CD8-positive, alpha-beta memory T cell (primary cell): Measurements from ENCODE around the gene CAB39L. TPM values are rescaled to one million over a fixed set of nuclear protein-coding genes. Genes with fewer than 3 reads are reported as not detected.

Source experiments
- CTCF ChIA-PET: fragments of 350-600 bp; sonication (Branson Sonifier 250); formaldehyde crosslinking; loops from one replicate; lab custom pipeline; 2021; ENCODE audit warnings: antibody characterized with exemption; lab: Charles Lee
- POLR2A ChIA-PET: fragments of 350-600 bp; sonication (Branson Sonifier 250); formaldehyde crosslinking; loops from one replicate; lab custom pipeline; 2021; ENCODE audit warnings: antibody characterized with exemption; lab: Charles Lee
- DNase-seq, 5 donors: peaks; one replicate each; pipeline versions ENCODE4 v3.0.0 to v3.0.0-alpha.2; 2020 to 2022; ENCODE audit warnings: mixed read lengths in 1 of 5
- H3K27ac ChIP-seq: one replicate; pipeline ENCODE4 v1.7.0; 2013; ENCODE audit warnings: low read depth, mild to moderate bottlenecking, low read length, moderate library complexity
- H3K27me3 ChIP-seq: 2 replicates; pipeline ENCODE4 v1.7.0; 2013; ENCODE audit warnings: low read length, mild to moderate bottlenecking; ENCODE audit not compliant: insufficient read depth, poor library complexity, severe bottlenecking
- H3K36me3 ChIP-seq: 2 replicates; pipeline ENCODE4 v1.7.0; 2013; ENCODE audit warnings: mild to moderate bottlenecking, low read length, moderate library complexity; ENCODE audit not compliant: insufficient read depth
- H3K4me1 ChIP-seq: 2 replicates; pipeline ENCODE4 v1.7.0; 2013; ENCODE audit warnings: mild to moderate bottlenecking, low read length, moderate library complexity; ENCODE audit not compliant: insufficient read depth
- H3K4me3 ChIP-seq: 2 replicates; pipeline ENCODE4 v1.7.0; 2013; ENCODE audit warnings: mild to moderate bottlenecking, low read length
- H3K9me3 ChIP-seq: 2 replicates; pipeline ENCODE4 v1.7.0; 2013; ENCODE audit warnings: mild to moderate bottlenecking, low read length
- H3K27ac Mint-ChIP-seq, 8 donors: one replicate each; pipeline ENCODE4 v1.8.0; 2020 to 2021; ENCODE audit warnings: mixed read lengths in 8 of 8, mild to moderate bottlenecking in 6 of 8, inconsistent platforms in 3 of 8, moderate library complexity in 3 of 8
- H3K27me3 Mint-ChIP-seq, 2 donors: one replicate each; pipeline ENCODE4 v1.8.0; 2020 to 2021; ENCODE audit warnings: mixed read lengths in 2 of 2, mild to moderate bottlenecking in 1 of 2, moderate library complexity in 1 of 2
- H3K36me3 Mint-ChIP-seq, 3 donors: one replicate each; pipeline ENCODE4 v1.8.0; 2020 to 2021; ENCODE audit warnings: mixed read lengths in 3 of 3, inconsistent platforms in 1 of 3, mild to moderate bottlenecking in 1 of 3
- H3K4me1 Mint-ChIP-seq, 3 donors: one replicate each; pipeline ENCODE4 v1.8.0; 2020 to 2021; ENCODE audit warnings: mixed read lengths in 3 of 3, inconsistent platforms in 1 of 3, mild to moderate bottlenecking in 1 of 3
- H3K4me3 Mint-ChIP-seq, 7 donors: one replicate each; pipeline ENCODE4 v1.8.0; 2020 to 2021; ENCODE audit warnings: mixed read lengths in 7 of 7, mild to moderate bottlenecking in 6 of 7, moderate library complexity in 4 of 7, inconsistent platforms in 2 of 7
- H3K9me3 Mint-ChIP-seq, 5 donors: one replicate each; pipeline ENCODE4 v1.8.0; 2020 to 2022; ENCODE audit warnings: mixed read lengths in 5 of 5, mild to moderate bottlenecking in 3 of 5, moderate library complexity in 2 of 5, inconsistent platforms in 1 of 5
- polyA plus RNA-seq: library from polyadenylated mRNA; unstranded; fragments of 300-500 nt; fragmentation: Illumina TruSeq; gene quantifications from one replicate; pipeline ENCODE4 v1.2.3, GENCODE V29; 2021
- total RNA-seq, 2 experiments: library from RNA; stranded (reverse); gene quantifications; one replicate each; pipeline ENCODE4 v1.2.3, GENCODE V29; 2021

The CAB39L gene
- total and polyA plus RNA-seq, 3 experiments from 2014 or later = 4.7 to 7.4 (median 5.8) TPM

DNA sequence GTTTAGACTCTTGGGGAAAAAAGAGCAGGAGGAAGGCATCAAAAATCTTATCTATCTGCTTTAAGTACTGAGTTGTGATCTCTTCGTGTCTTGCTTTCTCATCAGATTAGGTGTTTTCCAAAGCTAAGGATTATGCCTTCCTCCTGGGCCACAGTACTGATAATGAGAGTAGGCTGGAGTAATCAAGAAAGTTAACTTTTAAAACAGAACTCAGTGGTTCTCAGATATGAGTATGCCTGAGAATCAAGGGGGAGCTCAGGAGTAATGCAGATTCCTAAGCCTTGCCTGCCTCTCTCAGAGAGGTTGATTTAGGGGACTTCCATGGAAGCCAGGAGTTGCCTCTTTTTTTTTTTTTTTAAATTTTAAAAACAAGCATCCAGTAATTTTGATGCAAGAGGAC lies 172.6 kb downstream of the CAB39L start:
- Mint-ChIP-seq H3K27ac (no peak overlapping the region), H3K9me3 (no peaks in the 10 kb centered on the region), H3K4me3 (no peak overlapping the region), H3K27me3 (no peaks in the 10 kb centered on the region), H3K4me1 (no peaks in the 10 kb centered on the region), H3K36me3 (peaks cover 0 to 32% (median 9%) of the 10 kb centered on the region in 3 donors)
- ChIA-PET CTCF (interaction anchor here (1.2 to 1.6 kb wide), 3 partner anchors 9 to 336 kb away, joined by 3 to 4 read pairs (median 3); no protein-coding TSS in a partner anchor), POLR2A (no interaction called here)
- H3K36me3 ChIP-seq = no peaks in the 10 kb centered on the region
- H3K9me3 ChIP-seq = no peaks in the 10 kb centered on the region
- no peaks in the 10 kb centered on the region for H3K27me3 ChIP-seq
- no peak overlapping the region for H3K4me3 ChIP-seq
- no peak overlapping the region for H3K27ac ChIP-seq
- no peak for DNase-seq
- H3K4me1 ChIP-seq = no peaks in the 10 kb centered on the region

DNA sequence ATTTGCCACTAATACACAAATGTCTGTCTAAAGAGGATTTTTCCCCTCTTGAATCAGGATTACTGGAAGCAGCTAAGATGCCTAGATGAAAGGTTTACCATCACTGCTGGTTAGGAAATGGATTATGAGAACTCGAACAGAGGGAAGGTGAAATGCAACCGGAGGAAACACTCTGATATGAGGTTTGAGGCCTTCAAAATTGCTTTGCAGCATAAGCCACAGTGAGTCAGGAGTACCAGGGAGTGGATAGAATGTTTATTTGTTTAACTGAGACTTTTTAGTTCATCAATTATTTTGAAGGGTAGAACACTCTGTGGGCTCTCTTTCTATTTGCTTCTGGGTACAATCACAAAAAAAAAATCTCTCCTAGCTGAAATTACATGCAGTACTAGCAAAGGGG lies 178.0 kb downstream of the CAB39L start:
- H3K4me3 Mint-ChIP-seq = no peak overlapping the region
- peak overlapping the region in 1 of 8 donors; percentile 54 for H3K27ac Mint-ChIP-seq
- ChIA-PET CTCF (interaction anchor here (1.5 kb wide), 1 partner anchor 15 kb away, joined by 4 read pairs; no protein-coding TSS in a partner anchor), POLR2A (no interaction called here)
- Histone ChIP-seq H3K4me3 (no peak overlapping the region), H3K27me3 (no peaks in the 10 kb centered on the region), H3K9me3 (no peaks in the 10 kb centered on the region), H3K36me3 (no peaks in the 10 kb centered on the region), H3K27ac (no peak overlapping the region), H3K4me1 (no peaks in the 10 kb centered on the region)
- no peaks in the 10 kb centered on the region for H3K4me1 Mint-ChIP-seq
- no peaks in the 10 kb centered on the region for H3K9me3 Mint-ChIP-seq
- DNase-seq = no peak
- H3K27me3 Mint-ChIP-seq = no peaks in the 10 kb centered on the region
- peaks cover under 1 to 62% (median 20%) of the 10 kb centered on the region in 3 donors for H3K36me3 Mint-ChIP-seq

DNA sequence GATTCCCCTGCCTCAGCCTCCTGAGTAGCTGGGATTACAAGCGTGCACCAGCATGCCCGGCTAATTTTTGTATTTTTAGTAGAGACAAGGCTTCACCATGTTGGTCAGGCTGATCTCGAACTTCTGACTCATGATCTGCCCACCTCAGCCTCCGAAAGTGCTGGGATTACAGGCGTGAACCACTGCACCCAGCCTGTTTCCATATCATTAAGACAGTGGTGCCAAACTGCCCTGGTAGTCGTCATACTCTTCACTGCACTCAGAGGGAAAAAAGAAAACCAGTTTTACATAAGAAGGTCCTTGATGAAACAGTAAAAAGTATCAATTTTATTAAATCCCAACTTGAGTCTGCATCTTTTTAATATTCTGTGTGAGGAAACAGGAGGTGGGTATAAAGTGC lies 181.2 kb downstream of the CAB39L start:
- Histone ChIP-seq H3K4me1 (no peaks in the 10 kb centered on the region), H3K27ac (no peak overlapping the region), H3K27me3 (no peaks in the 10 kb centered on the region), H3K36me3 (peaks cover 4% of the 10 kb centered on the region), H3K9me3 (no peaks in the 10 kb centered on the region), H3K4me3 (no peak overlapping the region)
- CTCF ChIA-PET = no interaction called here
- Mint-ChIP-seq H3K27ac (peak overlapping the region in 3 of 8 donors; percentile 29 to 55 (median 54)), H3K36me3 (peaks cover 8 to 66% (median 28%) of the 10 kb centered on the region in 3 donors), H3K4me1 (peaks cover 6 to 14% (median 13%) of the 10 kb centered on the region in 3 donors), H3K27me3 (no peaks in the 10 kb centered on the region), H3K4me3 (no peak overlapping the region), H3K9me3 (no peaks in the 10 kb centered on the region)
- POLR2A ChIA-PET = no interaction called here
- DNase-seq = no peak

DNA sequence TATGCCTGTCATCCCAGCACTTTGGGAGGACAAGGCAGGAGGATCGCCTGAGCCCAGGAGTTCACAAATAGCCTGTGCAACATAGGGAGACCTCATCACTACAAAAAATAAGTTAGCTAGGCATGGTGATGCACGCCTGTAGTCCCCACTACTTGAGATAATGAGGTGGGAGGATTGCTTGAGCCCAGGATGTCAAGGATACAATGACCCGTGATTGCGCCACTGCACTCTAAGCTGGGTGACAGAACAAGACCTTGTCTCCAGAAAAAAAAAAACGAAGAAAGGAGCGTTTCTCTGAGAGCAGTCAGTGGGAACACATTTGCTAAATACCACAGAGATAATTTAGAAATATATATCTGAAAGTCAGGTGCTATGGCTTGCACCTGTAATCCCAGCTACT lies 184.3 kb downstream of the CAB39L start:
- H3K36me3 ChIP-seq = peaks cover 4% of the 10 kb centered on the region
- H3K27me3 ChIP-seq = no peaks in the 10 kb centered on the region
- Mint-ChIP-seq H3K4me1 (peaks cover 6 to 39% (median 31%) of the 10 kb centered on the region in 3 donors), H3K9me3 (no peaks in the 10 kb centered on the region), H3K4me3 (peak overlapping the region in 1 of 7 donors; percentile 28), H3K27ac (peak overlapping the region in 3 of 8 donors; percentile 1 to 54 (median 36)), H3K27me3 (no peaks in the 10 kb centered on the region), H3K36me3 (peaks cover 18 to 74% (median 26%) of the 10 kb centered on the region in 3 donors)
- DNase-seq = no peak
- ChIA-PET POLR2A (no interaction called here), CTCF (no interaction called here)
- no peak overlapping the region for H3K27ac ChIP-seq
- H3K4me3 ChIP-seq = no peak overlapping the region
- peaks cover 4% of the 10 kb centered on the region for H3K4me1 ChIP-seq
- no peaks in the 10 kb centered on the region for H3K9me3 ChIP-seq

Other genes starting within 250 kb of the CAB39L start
- gene MLNR, start 223.7 kb downstream of the CAB39L start, total RNA-seq = not detected
- gene MLNR, start 223.7 kb downstream of the CAB39L start, polyA plus RNA-seq = 0.17 TPM
- 10 to 100 TPM in 1 of 2 experiments, 1 to 10 TPM in 1; 9.8 to 10.8 TPM for gene CDADC1, start 196.1 kb downstream of the CAB39L start, total RNA-seq
- 12.0 TPM for gene CDADC1, start 196.1 kb downstream of the CAB39L start, polyA plus RNA-seq
- gene SETDB2, start 210 bp upstream of the CAB39L start, total RNA-seq = 10 to 100 TPM; 13.1 to 13.4 TPM
- 11.2 TPM for gene SETDB2, start 210 bp upstream of the CAB39L start, polyA plus RNA-seq
- 10 to 100 TPM; 39.1 to 43.5 TPM for gene PHF11, start 51.9 kb upstream of the CAB39L start, total RNA-seq
- gene PHF11, start 51.9 kb upstream of the CAB39L start, polyA plus RNA-seq = 92.6 TPM
- gene RCBTB1, start 141.5 kb upstream of the CAB39L start, total RNA-seq = 10 to 100 TPM; 19.3 to 21.2 TPM
- gene RCBTB1, start 141.5 kb upstream of the CAB39L start, polyA plus RNA-seq = 7.3 TPM
- under 1 TPM; 0.20 to 0.38 TPM for gene ARL11, start 184.4 kb upstream of the CAB39L start, total RNA-seq
- gene ARL11, start 184.4 kb upstream of the CAB39L start, polyA plus RNA-seq = 0.31 TPM
- gene EBPL, start 247.4 kb upstream of the CAB39L start, total RNA-seq = 10 to 100 TPM; 47.9 to 51.6 TPM
- 53.3 TPM for gene EBPL, start 247.4 kb upstream of the CAB39L start, polyA plus RNA-seq